Renal cortical epithelial cell (primary cell): Measurements from ENCODE around the gene ARHGAP42. TPM values are rescaled to one million over a fixed set of nuclear protein-coding genes. Genes with fewer than 3 reads are reported as not detected.
"Not testable (repeated sequence)": the region's sequence is repeated elsewhere in the genome, so short reads cannot be mapped to it uniquely, and the experiment has no call there.

Source experiments
- DNase-seq: peaks from one replicate; pipeline ENCODE4 v3.0.0-alpha.2; 2011; ENCODE audit warnings: low read depth
- total RNA-seq: library from RNA; depleted of rRNA; stranded (reverse); fragments of >200 nt; gene quantifications from 2 replicates; pipeline ENCODE4 v1.2.3, GENCODE V29; 2014

The ARHGAP42 gene
- total RNA-seq, 1 donor from 2014 or later = 24.5 TPM

DNA sequence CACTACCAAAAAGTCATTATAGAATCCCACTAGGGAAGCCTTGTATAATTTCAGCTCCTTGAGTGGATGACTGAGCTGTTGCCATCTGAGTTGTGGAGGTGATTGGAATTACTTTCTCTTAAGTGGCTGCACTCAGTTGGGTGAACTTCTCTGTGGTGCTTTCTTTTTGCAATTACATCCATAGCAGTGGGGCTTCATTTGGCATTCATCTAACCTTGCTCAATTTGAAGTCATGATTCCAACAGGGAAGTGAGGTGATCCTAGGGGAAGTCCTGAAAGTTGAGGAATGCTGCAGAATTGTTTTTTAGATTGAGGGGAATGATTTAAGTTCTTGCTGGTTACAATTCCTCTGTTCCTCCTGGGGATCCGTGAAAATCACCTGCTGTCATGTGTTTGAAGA, 39.6 kb downstream of the ARHGAP42 start:
- DNase-seq = peak; percentile 32

DNA sequence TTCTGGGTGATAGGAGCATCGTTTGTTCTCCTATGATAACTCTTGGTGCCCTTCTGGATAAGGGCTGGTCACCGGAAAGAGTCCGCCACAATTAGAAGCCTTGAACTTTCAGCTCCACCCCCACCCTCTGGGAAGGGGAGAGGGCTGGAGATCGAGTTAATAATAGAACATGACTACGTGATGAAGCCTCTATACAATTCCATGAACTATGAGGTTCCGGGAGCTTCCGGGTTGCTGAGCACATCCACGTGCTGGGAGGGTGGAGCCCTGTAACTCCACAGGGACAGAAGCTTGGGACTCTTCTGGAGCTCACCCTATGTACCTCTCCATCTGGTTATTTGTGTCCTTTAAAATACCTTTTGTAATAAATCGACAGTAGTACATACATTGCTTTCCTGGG, 40.3 kb downstream of the ARHGAP42 start:
- DNase-seq = peak; percentile 20

DNA sequence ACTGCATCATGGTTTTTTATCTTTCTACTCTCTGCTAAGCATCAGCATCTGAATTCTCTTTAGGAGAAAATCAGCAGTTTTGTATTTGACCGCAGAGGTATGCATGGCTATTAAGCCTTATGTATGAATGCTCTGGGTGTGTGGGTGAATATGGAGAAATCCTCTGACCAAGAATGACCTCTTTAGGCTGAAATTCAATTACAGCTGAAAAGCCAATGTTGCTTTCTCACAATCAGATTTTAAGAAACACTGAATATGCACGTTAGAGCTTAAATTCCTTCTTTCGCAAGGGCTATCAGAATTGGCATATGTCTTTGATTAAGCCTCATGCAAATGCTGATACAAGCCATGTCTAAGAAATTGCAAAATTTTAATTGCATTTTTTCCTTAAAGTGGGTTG, 43.2 kb downstream of the ARHGAP42 start:
- DNase-seq = no peak

DNA sequence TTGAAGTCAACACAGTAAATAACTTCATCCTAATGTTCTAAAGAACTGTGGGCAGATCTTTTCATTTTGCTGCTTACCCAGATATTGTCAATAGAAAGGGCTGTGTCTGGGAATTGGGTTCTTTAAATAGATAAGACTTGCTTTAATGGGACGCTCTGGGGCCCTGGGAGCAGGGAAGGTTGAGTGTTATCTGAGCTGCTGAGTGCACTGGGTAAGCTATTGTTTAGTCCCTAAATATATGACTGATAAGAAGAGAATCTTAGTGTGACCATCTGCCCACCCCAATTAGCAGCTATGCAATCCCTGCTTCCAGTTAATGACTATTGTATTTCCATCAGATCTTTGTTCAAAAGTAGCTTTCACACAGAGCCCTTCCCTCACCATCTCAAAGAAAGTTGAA, 44.4 kb downstream of the ARHGAP42 start:
- no peak for DNase-seq

DNA sequence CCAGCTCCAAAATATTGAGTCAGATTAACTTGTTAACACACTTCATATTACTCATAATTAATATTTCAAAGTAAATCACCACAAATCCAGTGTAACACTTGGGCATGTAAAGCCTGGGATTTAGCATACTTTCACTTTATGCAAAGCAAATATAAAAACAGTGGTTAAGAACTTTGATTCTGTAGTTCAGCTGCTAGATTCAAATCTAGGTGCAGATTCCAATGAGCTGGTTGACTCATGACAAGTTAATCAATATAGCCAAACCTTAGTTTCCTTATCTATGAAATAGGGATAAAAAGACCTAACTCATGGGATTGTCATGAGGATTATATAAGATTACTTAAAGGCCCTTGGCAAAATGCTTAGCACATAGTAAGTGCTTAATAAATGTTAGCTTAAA, 45.9 kb downstream of the ARHGAP42 start:
- DNase-seq = no peak

DNA sequence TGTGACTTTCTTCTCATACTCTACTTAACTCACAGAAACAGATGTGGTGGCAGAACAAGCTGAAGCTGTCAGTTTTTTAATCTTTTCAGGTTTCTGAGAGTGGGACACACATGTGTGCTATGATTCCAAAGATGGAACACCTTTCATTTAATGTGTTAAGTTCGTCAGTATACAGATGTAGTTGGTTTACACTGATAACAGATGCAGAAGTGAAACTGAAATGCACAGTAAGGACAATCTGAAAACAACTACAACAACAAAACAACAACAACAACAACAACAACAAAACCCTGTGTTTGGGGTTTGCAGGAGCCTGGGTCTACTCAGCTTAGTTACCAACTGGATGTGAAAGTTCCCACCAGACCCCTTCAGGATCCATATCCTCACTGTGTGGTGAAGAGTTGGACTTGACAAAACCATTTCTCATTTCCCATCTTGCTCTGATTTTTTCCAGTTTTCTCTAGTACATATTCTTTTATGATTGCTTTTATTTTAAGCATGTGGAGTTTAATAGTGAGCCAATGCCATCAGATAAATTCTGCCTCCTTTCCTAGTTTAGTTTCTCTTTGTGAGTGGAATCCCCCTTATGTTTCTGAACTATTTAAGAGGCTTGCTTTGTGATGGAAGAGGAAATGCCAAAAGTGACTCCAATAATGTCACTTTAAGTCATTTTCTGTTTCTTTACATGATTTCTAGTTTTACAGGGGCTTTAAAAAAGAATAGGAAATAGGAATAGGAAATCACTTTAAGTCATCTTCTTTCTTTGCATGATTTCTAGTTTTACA, 47.8 kb downstream of the ARHGAP42 start:
- DNase-seq = no peak

DNA sequence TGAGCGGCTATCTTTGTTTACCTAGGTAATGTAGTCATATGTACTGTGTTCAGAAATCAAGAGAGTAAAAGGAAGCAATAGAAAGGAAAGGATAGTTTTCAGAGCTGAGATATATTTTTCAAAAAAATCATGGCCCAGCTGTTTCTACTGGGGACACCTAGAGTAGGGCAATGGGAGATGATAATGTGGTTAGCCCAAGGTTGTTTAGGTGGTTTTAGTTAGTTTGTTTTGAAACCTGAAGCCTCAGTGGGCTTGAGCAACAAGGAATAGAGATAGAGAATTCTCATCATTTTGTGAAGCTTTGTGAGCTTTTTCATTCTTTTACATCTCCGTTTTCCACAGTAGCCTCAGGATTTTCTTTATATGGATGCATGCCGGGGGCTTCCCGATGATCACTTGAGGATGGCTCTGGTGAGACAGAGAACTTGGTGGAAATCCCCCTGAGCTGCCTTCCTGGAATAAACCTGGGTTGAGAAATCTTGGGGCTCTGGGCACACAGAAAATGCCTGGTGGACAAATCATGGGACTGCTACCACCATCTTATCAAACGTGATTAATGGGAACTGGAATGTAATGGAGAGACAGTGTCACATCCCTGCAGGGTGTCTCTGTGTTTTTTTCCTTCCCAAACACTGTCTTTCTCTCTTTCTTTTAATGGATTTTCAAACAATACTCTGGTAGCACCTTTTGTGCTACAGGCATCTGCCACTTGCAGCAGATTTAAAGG, 49.0 kb downstream of the ARHGAP42 start:
- DNase-seq = peak; percentile 80

DNA sequence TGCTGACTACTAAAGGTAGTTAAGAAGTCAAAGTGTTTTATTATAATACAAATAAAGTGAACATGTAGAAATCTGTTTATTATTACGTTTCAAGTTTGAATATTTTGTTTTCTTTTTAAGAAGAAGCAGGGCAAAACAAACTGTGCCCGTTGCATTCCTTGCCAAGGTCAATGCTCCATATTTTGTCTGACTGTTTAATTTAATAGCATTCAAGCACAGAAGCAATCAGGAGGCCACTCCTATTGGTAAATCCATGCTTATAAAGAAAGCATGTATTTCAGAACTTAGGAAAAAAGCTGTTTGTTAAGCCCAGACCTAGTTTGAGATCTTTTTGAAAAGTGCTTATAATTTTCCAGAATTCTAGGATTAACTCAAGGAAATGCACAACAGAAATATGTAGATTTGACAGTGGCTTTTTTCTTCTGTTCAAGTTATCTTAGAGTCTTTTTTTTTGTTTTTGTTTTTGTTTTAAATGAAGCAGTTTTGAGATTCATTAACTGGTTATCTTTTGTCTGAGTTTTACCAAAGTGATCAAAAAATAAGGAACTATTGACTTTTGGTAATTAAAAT, 51.7 kb downstream of the ARHGAP42 start:
- DNase-seq = peak; percentile 67

DNA sequence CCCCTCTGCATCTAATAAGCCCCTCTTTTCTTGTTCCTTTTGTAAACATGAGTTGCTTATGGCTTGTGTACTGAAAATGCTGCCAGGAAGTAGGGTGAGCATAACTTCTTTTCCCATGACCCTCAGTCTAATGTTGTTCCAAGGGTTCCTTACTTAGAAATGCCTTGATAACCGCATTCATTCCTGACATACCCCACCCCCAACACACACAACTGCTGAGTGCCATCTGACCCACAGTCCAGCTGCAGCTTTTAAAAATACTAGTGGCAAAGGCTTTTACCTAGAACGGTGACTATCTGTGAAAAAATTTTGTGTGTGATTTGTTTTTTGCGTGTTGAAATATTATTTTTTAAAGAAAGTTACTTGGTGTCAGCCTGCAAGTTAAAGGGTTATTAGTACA, 52.6 kb downstream of the ARHGAP42 start:
- DNase-seq = peak; percentile 99

DNA sequence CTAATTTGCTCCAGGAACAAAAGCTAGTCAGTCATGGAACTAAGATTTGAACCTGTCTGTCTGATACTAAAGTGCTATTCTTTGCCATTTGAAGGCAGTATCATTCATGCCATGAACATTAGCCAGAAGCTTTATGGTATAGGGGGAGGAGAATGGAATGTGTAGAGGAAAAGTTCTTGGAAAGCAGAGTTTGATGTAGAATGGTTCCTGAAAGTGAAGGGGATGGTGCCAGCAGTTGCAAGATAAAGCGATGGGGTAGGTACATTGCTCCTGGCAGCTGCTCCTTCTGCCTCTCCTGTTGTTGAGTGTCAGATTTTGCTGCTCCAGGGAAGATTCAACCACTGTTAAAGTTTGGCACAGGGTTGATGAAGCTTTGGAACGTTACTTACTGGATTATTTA, 53.4 kb downstream of the ARHGAP42 start:
- peak; percentile 42 for DNase-seq

DNA sequence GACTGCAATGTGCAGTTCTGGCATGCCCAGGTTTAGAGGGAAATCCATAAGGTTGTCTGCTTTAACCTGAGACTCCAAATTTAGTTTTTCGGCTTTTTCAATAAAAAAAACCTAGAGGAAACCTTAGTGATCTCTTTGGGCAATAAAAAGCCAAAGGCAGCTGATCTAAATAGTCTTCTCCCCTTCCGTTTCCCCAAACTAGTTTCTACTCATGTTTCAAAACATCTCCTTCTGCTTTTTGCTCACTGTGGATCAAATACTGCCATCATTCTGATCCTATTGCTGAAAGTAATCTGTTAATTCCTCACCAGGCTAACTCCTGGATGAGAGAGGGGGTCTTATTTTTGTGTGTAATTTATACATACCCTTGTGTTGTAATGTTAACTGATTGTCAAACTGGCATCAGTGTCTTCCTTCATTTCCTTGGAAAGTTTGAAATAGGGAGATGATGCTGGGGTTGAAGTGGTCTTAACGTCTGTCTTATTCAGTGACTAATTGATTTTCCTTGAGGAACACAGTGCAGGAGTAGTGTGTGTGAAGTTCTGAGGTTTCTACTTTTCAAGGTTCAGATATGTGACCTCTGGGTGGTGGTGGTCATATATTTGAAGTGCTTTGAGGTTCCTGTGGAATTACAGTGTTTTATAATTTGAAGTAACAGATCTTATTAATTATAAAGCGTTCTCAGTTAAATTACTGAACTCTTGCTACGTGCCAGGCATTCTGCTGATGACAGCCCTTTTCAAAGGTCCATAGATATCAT, 55.0 kb downstream of the ARHGAP42 start:
- peak; percentile 51 for DNase-seq

DNA sequence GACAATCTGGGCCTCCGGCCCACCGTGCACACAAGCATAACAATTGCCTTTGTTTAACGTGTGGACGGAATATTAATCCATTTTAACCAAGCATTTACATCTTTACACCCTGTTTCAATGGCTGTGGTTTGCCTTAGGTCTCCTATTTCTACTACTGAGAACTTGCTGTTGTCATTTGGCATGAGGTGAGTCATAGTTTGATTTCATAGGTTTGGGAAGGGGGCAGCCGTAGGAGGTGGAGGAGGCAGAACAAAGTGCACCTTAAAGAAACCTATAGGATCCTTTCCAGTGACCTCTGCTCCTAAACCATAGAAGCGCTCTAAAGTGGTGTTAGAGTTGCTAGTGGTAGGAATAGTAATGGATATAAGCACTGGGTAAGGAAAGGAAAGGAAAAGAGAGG, 59.4 kb downstream of the ARHGAP42 start:
- no peak for DNase-seq

DNA sequence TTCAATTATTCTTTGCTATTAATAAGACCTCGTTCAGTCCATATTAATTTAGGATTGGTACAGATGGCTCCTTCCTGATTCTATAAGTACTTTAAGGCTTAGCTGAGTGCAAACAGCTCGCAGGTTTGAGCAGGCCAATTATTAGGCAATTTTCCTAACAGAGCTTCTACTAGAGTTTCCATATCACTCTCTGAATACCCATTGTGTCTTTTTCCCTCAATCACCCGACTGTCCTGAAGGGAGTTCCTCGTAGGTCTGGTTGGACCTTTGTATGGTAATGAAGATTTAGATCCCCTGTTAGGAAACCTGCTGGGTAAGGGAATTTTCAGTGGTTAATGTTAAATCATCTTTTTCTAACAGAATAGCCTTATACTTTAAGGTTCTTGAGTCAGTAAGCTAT, 61.1 kb downstream of the ARHGAP42 start:
- DNase-seq = no peak

DNA sequence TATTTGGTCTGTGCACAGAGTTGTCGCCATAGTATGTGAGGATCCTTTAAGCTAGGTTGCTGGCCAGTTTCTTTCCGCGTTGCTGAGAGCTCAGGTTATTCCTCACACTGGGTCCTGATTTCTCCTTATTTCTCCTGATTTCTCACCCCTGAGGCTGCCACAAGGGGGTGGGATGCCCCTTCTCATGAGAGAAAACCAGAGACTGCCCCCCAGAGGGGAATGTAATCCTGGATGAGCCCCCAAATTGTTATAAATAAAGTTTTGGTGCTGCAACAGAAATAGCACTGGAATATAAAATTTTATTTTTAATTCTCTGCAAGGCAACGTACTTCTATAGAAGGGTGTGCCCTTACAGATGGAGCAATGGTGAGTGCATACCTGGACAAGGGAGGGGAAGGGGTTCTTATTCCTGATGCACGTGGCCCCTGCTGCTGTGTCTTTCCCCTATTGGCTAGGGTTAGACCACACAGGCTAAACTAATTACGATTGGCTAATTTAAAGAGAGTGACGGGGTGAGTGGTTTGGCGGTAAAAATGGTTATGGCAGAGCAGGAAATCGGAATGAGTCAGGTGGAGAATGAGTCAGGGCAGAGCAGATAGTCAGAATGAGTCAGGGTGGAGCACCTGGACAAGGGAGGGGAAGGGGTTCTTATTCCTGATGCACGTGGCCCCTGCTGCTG, 62.9 kb downstream of the ARHGAP42 start:
- DNase-seq = not testable (repeated sequence)

DNA sequence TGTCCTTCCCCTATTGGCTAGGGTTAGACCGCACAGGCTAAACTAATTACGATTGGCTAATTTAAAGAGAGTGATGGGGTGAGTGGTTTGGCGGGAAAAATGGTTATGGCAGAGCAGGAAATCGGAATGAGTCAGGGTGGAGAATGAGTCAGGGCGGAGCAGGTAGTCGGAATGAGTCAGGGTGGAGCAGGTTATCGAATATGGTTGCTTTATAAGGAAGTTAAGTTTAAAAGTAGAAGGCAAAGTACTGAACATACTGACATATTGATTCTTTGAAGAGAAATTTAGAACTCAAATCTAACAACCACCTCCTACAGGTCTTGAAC, 63.4 kb downstream of the ARHGAP42 start:
- not testable (repeated sequence) for DNase-seq

DNA sequence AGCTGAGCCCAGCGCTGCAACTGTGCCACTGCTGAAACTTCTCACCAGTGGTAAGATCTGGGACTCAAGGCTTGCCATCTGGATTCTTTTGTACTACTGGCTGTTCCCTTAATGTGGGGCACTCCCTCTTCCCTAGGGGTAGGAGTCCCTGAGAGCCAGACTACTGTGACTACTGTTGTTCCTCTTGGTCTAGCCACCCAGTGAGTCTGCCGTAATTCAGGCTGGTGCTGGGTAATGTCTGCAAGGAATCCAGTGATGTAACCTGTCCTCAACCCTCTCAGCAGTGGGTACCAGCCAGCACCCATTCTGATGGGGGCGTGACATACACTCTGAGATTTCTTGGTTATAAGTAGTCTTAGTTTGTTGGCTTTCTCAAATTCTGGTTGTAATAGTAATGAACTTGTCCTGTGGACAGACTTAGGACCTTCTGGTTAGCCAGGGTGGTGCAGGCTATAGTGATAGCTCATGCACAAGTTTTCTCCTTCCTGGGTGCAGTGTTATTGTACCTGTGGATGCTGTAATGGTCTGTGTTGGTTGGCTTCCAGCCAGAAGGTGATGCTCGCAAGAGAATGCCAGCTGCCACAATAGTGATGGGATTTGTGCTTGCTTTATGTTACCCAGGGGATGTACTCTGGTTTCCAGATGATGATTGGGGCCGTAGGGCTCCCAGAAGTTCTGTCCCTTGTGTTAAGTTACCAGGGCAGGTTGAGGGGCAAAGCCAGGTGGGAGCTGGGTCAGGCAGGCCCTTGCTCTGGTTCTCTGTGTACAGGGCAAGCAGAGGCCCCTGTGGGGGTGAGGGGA, 65.5 kb downstream of the ARHGAP42 start:
- no peak for DNase-seq

DNA sequence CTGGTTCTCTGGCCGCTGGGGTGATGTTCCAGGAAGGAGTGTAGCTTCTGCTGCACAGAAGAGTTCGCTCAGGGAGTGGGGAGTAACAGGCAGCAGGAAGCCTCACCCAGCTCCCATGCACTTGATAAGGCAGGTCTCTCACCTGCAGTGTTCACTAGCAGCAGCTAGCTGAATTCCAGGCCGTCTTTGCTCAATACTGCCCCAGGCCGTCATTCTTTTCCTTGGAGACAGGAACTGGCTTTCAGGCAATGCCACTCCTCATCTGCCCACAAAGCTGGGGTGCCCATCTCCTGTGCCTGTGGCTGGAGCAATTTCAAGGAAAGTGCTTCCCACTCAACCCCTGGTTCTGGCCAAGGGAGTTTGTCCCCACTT, 66.1 kb downstream of the ARHGAP42 start:
- peak; percentile 31 for DNase-seq

DNA sequence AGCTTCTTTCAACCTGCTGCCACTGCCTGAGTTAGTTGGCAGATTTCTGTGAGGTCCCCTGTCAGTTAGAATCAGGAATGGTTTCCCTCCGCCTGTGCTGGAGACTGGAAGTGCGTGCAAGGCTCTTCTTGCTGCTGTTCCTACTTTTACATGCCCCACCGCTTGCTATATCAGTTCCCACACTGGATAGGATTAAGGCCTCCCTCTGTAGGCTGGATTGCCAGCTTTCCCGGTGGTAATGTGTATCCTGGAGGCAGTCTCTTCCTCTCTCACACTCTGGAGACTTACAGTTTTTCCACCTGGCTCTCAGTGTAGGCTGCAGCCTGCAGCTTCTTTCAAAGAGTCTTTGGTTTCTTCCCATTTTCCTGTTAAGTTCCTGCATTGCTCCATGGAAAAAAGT, 66.5 kb downstream of the ARHGAP42 start:
- DNase-seq = no peak

DNA sequence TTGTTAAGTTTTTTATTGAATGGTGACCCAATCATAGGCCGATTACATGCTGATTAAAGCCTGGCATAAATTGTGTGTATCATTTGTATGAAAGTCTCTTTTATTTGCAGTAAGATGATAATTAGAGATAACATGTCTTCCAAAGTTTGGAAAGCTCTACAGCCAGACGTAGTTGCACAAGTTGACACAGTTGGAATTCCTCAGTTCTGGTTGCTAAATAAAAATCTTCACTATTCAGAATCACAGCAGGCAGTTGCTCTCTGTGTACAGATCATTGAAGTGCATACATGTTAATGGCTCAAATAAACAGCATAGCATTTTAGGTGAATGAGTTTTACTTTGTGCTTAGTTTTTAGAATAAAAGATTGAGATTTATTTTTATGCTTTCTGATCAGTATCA, 69.5 kb downstream of the ARHGAP42 start:
- no peak for DNase-seq

DNA sequence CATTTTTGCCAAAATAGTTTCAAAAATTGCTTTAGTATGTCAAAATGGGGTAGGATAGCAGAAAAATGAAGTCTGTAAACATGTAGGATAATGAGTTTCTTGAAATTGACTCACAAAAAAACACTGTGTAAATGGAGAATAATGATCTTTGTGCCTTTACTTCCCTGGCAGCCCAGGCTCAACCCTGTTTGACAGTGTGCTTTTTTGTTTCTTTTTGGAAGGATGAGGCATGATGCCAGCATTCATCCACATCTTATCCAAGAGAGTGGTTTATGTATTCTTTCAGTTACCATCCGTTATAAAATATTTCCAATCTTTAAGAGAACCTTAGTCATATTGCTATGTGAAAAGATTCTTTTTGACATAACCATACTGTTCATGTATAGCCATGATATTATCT, 70.6 kb downstream of the ARHGAP42 start:
- no peak for DNase-seq

DNA sequence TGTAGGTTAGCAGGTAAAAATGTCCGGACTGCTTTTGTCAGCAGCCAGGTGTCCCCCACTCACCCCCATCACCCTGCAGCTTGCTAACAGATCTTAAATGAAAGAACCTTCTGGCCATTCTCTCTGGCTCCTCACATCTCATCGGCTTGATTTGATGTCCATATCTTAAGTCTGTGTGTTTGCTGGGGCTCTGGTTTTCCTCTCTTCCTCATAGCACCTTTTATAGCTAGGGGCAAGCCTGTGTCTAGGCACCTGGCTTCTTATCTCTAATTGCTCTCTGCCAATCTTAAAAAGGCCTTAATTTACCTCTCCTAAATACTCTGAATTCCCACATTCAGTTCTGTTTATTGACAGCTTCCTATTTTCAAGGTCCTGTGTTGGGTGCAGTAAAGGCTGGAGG, 72.0 kb downstream of the ARHGAP42 start:
- DNase-seq = no peak
